Adrenal gland (tissue), 12 donors: ENCODE data around the gene BBS1. TPM values are rescaled to one million over a fixed set of nuclear protein-coding genes. Genes with fewer than 3 reads are reported as not detected.

Experiments used
- DNase-seq, 7 donors: peaks; one replicate each; pipeline ENCODE4 v3.0.0-alpha.2; 2019 to 2020
- H3K27ac ChIP-seq, 5 donors: fragments of 200-600 bp; sonication (generic) in 4 of 5; 1 replicate in 3 of 5; 2 replicates in 2 of 5; pipeline versions ENCODE4 v1.5.1 to v1.8.0; 2016 to 2020; ENCODE audit warnings: mild to moderate bottlenecking in 1 of 5
- H3K27me3 ChIP-seq: fragments of 200-600 bp; 2 replicates; pipeline ENCODE4 v1.8.0; 2021
- H3K36me3 ChIP-seq, 2 donors: fragments of 200-600 bp; replicated peaks in 1 of 2; 1 replicate in 1 of 2; 2 replicates in 1 of 2; pipeline versions ENCODE4 v1.5.1 to v1.8.0; 2018 to 2022
- H3K4me1 ChIP-seq, 2 donors: fragments of 200-600 bp; replicated peaks in 1 of 2; 1 replicate in 1 of 2; 2 replicates in 1 of 2; pipeline versions ENCODE4 v1.5.1 to v1.8.0; 2018 to 2021
- H3K4me3 ChIP-seq, 4 donors: fragments of 200-600 bp; sonication (generic) in 3 of 4; one replicate each; pipeline ENCODE4 v1.5.1; 2016 to 2018
- H3K9me3 ChIP-seq, 3 donors: fragments of 200-600 bp; sonication (generic) in 1 of 3; replicated peaks in 1 of 3; 1 replicate in 2 of 3; 2 replicates in 1 of 3; pipeline versions ENCODE4 v1.5.1 to v1.8.0; 2016 to 2021
- POLR2A ChIP-seq, 2 donors: fragments of 450-650 bp; IDR thresholded peaks; one replicate each; pipeline ENCODE4 v1.6.1; 2017; ENCODE audit warnings: antibody characterized with exemption in 2 of 2, mild to moderate bottlenecking in 2 of 2, moderate library complexity in 1 of 2
- WGBS, 4 donors: extraction: QIAGEN DNeasy Blood & Tissue Kit in 2 of 4; methylation state at CpG; one replicate each; pipeline versions ENCODE4 v1.1.5 to v1.1.7; 2013 to 2017; 5-methylcytosine and 5-hydroxymethylcytosine counted together
- intact Hi-C, 2 donors: fragments of 100-400 bp; cut with DNase I; formaldehyde crosslinking; loops; one replicate each; pipeline versions ENCODE4 v1.14.1 to v1.15.0; 2022 to 2023
- polyA plus RNA-seq, 3 donors: library from polyadenylated mRNA; stranded (reverse); fragments of 200-250 nt in 2 of 3; fragments of 350-450 nt in 1 of 3; fragmentation: Illumina TruSeq in 1 of 3; extraction: RNeasy Lipid Tissue Mini Kit (QIAGEN cat#74804) in 1 of 3; gene quantifications; one replicate each; pipeline ENCODE4 v1.2.3, GENCODE V29; 2013 to 2014
- total RNA-seq, 9 donors: library from RNA; depleted of rRNA in 4 of 9; stranded (reverse); fragments of >200 nt in 4 of 9; fragments of 120-200 nt in 1 of 9; fragmentation: NEBNext Ultra II Directional in 1 of 9; extraction: Animal tissue kit (Norgen Biotek cat#: 25700) in 1 of 9; gene quantifications; one replicate each; pipeline versions ENCODE4 v1.1.0 to v1.2.4, GENCODE V29; 2013 to 2023
- TF ChIP-seq, protein P1 (sequence below), 6 experiments: fragments of 450-650 bp in 4 of 6; fragments of 200-600 bp in 2 of 6; sonication (generic) in 1 of 6; IDR thresholded peaks; 1 replicate in 5 of 6; 2 replicates in 1 of 6; pipeline versions ENCODE4 v1.5.1 to v1.8.0; 2016 to 2021; ENCODE audit warnings: antibody characterized with exemption in 6 of 6, mild to moderate bottlenecking in 2 of 6, moderate library complexity in 1 of 6
- donor health status: healthy with polysubstance abuse.
- donor health status: Bipolar disorder and iron deficiency.
- donor health status: DM: yes; HTN: yes; CAD: no.
- donor health status: DM: no; HTN: no; CAD: no.
- donor health status: DM: no; HTN: no; CAD: no.
- donor health status: DM: yes; HTN: yes; CAD: no.

The BBS1 gene
- total and polyA plus RNA-seq, 12 donors = 24.1 to 132 (median 50.5) TPM

DNA sequence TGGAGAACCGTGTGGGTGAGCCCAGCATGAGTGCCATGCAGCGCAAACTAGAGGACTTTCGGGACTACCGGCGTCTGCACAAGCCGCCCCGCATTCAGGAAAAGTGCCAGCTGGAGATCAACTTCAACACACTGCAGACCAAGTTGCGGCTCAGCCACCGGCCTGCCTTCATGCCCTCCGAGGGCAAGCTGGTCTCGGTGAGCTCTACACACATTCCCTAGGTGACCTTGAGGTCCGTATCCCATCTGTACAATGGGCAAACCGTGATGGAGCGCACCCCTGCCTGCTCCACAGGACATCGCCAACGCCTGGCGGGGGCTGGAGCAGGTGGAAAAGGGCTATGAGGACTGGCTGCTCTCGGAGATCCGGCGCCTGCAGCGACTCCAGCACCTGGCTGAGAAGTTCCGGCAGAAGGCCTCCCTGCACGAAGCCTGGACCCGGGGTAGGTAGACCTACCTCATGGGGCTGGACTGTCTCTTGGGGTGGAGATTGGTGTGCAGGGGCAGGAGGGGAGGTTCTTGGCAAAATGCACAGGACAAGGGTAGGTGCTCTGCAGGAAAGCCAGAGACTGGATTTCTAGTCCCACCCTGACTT is 47.4 kb downstream of the BBS1 start:
- Histone ChIP-seq H3K27ac (no peak overlapping the region), H3K27me3 (no peaks in the 10 kb centered on the region), H3K36me3 (no peaks in the 10 kb centered on the region), H3K9me3 (no peaks in the 10 kb centered on the region), H3K4me1 (peaks cover 0 to 6% of the 10 kb centered on the region in 2 donors), H3K4me3 (no peak overlapping the region)
- WGBS, 4 donors = 80 to 92% (median 91%) methylated on average over 1 to 24 of the region's 24 CpGs
- TF ChIP-seq, protein P1, sequence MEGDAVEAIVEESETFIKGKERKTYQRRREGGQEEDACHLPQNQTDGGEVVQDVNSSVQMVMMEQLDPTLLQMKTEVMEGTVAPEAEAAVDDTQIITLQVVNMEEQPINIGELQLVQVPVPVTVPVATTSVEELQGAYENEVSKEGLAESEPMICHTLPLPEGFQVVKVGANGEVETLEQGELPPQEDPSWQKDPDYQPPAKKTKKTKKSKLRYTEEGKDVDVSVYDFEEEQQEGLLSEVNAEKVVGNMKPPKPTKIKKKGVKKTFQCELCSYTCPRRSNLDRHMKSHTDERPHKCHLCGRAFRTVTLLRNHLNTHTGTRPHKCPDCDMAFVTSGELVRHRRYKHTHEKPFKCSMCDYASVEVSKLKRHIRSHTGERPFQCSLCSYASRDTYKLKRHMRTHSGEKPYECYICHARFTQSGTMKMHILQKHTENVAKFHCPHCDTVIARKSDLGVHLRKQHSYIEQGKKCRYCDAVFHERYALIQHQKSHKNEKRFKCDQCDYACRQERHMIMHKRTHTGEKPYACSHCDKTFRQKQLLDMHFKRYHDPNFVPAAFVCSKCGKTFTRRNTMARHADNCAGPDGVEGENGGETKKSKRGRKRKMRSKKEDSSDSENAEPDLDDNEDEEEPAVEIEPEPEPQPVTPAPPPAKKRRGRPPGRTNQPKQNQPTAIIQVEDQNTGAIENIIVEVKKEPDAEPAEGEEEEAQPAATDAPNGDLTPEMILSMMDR (IDR thresholded peaks at IDR 0.05) = no peak
- no peak for TF ChIP-seq POLR2A (IDR thresholded peaks at IDR 0.05)
- intact Hi-C loops = no loop called here
- DNase-seq = no peak

DNA sequence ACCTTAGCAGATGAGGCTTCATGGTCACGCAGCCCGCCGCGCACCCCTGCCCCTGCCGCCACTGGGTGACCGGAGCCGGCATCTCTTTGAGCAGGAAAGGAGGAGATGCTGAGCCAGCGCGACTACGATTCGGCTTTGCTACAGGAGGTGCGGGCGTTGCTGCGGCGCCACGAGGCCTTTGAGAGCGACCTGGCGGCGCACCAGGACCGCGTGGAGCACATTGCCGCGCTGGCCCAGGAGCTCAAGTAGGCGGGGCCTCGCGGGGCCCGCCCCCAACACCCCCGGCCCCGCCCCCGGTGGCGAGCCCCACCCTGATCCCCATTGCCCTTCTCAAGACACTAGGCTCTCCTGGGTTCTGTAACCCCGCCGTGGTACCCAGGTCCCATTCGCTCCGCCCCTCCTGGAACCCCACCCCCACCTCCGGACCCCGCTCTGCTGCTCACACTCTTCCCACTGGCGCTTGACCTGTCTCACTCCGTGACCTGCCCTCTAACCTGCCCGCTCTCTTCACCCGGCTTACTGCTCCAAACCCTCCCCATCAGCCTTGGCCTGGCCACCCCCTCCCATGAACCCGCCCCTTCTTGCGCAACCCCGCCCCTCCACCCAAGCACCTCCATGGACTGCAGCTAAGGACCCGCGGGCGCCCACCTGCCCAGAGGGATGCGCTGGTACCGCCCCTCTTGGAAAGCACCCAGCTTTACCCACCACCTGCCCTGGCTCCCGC is 48.9 kb downstream of the BBS1 start:
- WGBS, 4 donors = 15 to 18% (median 18%) methylated on average over 16 to 50 of the region's 50 CpGs
- peaks cover 0 to 6% of the 10 kb centered on the region in 2 donors for H3K4me1 ChIP-seq
- peak in 5 of 7 donors; percentile 31 to 63 (median 61) for DNase-seq
- H3K9me3 ChIP-seq = no peaks in the 10 kb centered on the region
- H3K27ac ChIP-seq = no peak overlapping the region
- intact Hi-C loops = no loop called here
- no peaks in the 10 kb centered on the region for H3K36me3 ChIP-seq
- TF ChIP-seq, protein P1 (IDR thresholded peaks at IDR 0.05) = no peak
- no peak for TF ChIP-seq POLR2A (IDR thresholded peaks at IDR 0.05)
- H3K27me3 ChIP-seq = no peaks in the 10 kb centered on the region
- H3K4me3 ChIP-seq = no peak overlapping the region

DNA sequence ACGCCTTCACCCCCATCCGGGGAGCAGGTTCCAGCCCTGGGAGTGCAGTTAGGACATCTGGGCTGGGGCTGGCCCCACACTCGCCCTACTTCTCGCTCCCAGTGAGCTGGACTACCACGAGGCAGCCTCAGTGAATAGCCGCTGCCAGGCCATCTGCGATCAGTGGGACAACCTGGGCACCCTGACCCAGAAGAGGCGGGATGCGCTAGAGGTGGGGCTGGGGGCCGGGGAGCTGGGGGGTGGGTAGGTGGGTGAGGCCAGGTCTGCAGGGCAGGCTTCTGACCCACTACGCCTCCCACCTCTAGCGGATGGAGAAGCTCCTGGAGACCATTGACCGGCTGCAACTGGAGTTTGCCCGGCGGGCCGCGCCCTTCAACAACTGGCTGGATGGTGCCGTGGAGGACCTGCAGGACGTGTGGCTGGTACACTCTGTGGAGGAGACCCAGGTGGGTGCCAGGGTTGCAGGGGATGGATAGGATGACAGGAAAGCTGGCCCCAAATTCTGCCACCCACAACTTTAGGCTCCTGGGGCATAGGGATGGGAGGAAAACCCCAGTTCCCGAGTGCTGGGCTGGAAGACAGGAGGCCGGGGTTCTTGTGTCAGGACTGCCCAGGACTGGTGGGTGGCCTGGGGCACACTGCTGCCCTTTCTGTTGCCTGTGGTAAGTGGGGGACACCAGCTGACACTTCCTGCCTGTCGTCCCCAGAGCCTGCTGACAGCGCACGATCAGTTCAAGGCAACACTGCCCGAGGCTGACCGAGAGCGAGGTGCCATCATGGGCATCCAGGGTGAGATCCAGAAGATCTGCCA is 49.6 kb downstream of the BBS1 start:
- TF ChIP-seq, protein P1 (IDR thresholded peaks at IDR 0.05) = no peak
- TF ChIP-seq POLR2A (IDR thresholded peaks at IDR 0.05) = no peak
- Histone ChIP-seq H3K27me3 (no peaks in the 10 kb centered on the region), H3K4me3 (no peak overlapping the region), H3K4me1 (peaks cover 0 to 6% of the 10 kb centered on the region in 2 donors), H3K36me3 (no peaks in the 10 kb centered on the region), H3K9me3 (no peaks in the 10 kb centered on the region), H3K27ac (no peak overlapping the region)
- no peak for DNase-seq
- intact Hi-C loops = no loop called here
- 82 to 94% (median 82%) methylated on average over 7 to 27 of the region's 27 CpGs for WGBS, 4 donors
